Measurements from ENCODE around the gene DDC.
"Not testable (repeated sequence)": the region's sequence is repeated elsewhere in the genome, so short reads cannot be mapped to it uniquely, and the experiment has no call there.

DDC gene

GRCh38 chr7:50479743-50480517 is 85.3 kb downstream of the DDC start:
- no peak for DNase-seq

- no peak for DNase-seq
These were observed 87.6 kb downstream of the DDC start for GRCh38 chr7:50477640-50478039.

GRCh38 chr7:50476953-50477625 is 88.1 kb downstream of the DDC start:
- no peak for DNase-seq

- no peak for DNase-seq
These were observed 89.9 kb downstream of the DDC start for GRCh38 chr7:50475340-50475739.

- no peak for DNase-seq
These were observed 90.6 kb downstream of the DDC start for GRCh38 chr7:50474382-50475160.

- no peak for DNase-seq
These were observed 91.7 kb downstream of the DDC start for GRCh38 chr7:50473531-50473930.

GRCh38 chr7:50472427-50472826 is 92.8 kb downstream of the DDC start:
- DNase-seq, result no peak

- DNase-seq, result no peak
These were observed 93.2 kb downstream of the DDC start for GRCh38 chr7:50471970-50472369.

GRCh38 chr7:50470250-50471163 is 94.7 kb downstream of the DDC start:
- DNase-seq, result no peak

- no peak for DNase-seq
These were observed 96.0 kb downstream of the DDC start for GRCh38 chr7:50469181-50469580.

GRCh38 chr7:50467817-50468610 is 97.2 kb downstream of the DDC start:
- DNase-seq, result peak; percentile 85

- DNase-seq, result no peak
These were observed 98.2 kb downstream of the DDC start for GRCh38 chr7:50466815-50467585.

- no peak for DNase-seq
These were observed 102.2 kb downstream of the DDC start for GRCh38 chr7:50463035-50463434.

GRCh38 chr7:50462361-50462760 is 102.8 kb downstream of the DDC start:
- no peak for DNase-seq

- no peak for DNase-seq
These were observed 103.5 kb downstream of the DDC start for GRCh38 chr7:50461695-50462094.

GRCh38 chr7:50459183-50459582 is 106.0 kb downstream of the DDC start:
- DNase-seq, result not testable (repeated sequence)

- DNase-seq, result not testable (repeated sequence)
These were observed 106.6 kb downstream of the DDC start for GRCh38 chr7:50458651-50459050.

- DNase-seq, result no peak
These were observed 108.7 kb downstream of the DDC start for GRCh38 chr7:50456371-50457123.

GRCh38 chr7:50455658-50456057 is 109.5 kb downstream of the DDC start:
- DNase-seq, result no peak

GRCh38 chr7:50454968-50455367 is 110.2 kb downstream of the DDC start:
- DNase-seq, result no peak

Data from islet precursor cell (in vitro differentiated cells).